NCI-H226 (cell line): ENCODE results near the gene TPPP3.

Experiments used
- DNase-seq: peaks from one replicate; pipeline ENCODE4 v3.0.0-alpha.2; 2015

Gene TPPP3

DNA sequence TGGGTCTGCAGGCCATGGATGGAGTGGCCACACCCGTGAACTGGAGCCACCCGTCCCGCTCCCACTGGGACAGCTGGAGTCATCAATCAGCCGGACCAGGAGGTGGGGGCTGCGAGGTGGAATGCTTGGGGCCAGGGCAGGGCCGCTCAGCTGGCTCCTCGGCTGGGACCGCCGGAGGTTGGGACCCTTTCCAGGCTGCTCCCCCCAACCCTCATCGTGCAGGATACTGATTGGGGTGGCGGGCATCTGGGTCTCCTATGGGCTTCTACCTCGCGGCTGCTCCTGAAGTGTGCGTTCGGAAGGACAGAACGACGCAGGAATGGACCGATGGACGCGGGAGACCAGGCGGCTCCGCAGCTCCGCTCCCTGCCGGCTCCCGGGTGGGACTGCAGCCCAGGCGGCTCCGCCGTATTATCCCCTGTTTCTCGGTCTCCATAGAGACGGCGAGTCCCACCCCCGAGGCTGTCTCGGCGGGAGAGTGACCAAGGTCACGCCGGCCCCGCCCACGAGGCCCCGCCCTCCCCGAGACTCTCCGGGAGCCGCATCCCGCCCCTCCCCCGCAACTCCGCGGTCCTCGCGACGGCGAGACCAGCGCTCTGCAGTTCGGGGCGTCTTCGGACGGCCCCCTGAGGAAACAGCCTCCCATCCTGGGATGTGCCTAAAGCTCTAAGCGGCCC lies at the start of gene TPPP3:
TPPP3 (minus strand) TSS at position 388 of the 677 bp plus-strand sequence. CDS start 2,387 bp downstream, outside the sequence.
- peak; percentile 65 for DNase-seq

DNA sequence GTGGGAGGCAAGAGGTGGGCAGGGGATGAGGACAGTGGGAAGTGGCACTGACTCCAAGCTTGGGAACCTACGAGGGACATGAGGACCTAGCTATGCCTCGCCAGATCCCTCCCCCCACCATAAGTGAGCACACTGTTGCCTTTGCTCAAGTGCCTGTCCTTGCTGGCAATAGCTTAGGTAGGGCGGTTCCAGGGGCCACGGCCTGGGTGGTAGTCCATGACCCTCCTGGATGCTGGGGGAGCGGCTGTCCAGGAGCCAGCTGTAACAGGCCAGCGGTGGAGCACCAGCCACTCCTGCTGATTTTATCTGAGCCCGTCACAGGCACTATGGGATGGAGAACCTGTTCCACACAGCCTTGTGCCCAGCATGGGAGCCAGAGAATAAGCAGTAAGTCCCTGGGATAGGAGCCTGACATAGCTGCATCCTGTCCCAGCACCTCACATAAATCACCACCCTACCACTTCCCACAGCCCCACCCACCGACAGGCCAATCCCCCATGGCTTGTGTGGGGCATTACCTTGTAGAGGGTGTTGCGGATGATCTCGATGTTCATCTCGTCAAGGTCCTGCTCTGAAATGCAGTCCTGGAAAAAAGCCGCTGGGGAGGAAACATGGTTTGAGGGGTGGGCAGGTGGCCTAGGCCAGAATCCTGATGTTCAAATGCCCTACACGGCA lies 49.4 kb upstream of the TPPP3 start:
- no peak for DNase-seq

DNA sequence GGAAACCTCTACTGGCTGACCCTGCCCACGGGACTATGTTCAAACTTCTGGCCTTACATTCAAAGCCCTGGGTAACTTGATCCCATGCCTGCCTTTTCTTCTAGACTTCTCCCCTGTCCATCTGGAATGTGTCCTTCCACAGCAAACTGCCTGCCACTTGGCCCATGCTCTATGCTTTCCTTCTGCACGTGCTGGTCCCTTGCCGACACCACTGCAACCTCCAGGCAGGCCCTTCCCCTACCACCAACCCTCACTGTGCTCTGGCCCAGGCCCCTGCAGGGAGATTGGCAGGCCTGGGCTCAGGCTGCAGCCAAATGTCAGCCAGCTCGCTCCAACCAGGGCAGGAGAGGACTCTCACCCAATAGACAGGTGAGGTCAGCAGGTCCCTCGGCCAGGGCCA lies 48.6 kb upstream of the TPPP3 start:
- DNase-seq: no peak

DNA sequence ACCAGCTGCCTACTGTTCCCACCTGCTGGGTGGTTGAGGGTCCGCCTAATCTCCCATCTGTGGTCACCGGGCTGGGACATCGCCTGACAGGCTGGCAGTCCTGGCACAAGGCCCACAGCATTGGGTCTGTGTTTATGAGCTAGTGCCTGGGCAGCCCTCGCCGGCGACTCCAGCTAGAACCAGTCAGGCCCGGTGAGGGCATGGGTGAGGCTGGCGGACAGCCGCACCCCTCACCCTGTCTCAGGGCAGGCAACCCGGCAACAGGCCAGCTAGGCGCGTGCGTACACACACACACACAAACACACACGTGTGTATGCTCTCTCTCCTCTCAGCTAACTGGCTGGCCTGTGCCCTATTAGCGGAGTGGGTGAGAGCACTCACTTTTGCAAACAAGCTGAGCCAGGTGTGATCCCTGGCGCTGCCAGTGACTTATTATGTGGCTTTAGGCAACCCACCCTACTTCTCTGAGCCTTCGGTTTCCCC lies 48.0 kb upstream of the TPPP3 start:
- no peak for DNase-seq

DNA sequence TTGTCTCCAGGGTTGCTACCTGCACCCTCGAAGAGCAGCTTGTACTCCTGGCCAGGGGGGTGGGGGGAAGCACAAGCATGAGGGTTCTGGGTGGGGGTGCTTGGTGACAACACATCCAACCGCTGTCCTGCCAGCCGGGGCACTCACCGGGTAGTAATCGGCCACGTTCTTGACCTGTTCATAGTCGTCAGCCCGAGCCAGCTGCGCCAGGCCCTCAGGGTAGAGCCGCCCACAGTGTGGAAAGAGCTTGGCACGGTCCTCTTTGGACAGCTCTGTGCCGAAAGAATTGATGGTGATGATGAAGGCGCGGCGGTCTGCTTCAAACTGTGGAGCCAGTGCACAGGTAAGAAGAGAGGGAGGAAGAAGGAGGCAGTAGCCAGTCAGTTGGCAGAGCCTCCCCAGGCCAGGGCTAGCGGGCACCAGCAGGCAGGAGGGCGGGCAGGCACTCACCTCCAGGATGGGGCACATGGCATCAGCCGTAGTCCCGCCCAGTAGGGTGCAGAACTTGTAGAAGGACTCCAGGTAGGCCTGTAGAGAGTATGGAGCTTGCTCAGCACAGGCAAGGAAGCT lies 45.6 kb upstream of the TPPP3 start:
- no peak for DNase-seq

DNA sequence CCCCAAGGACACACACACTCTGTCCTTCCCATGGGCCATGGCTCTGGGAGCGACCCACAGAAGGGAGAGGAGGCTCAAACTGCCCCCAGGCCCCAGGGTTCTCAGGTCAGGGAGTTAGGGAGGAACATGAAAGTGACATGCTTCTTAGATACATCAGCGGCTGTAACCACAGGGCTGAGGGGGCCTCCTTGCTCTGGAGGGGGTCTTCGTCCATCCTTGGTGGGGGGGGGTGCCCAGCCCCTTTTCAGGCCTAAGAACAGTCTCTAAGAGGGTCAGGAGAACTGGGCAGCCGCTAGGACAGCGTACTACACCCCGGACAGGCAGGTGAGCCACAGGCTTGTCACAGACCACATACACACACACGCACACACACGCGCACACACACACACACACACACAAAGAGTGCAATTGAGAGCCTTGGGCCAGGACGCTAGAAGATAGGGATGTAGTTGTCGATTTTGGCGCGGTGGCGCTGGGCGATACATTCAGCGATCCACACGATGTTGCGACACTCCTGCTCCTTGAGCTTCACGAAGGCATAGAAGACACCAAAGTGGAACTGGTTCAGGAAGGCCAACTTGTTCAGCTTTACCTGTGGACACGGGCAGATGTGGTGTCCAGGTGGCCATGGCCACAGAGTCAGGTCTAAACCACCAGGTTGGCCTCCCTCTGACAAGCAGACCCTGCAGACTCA lies 44.9 kb upstream of the TPPP3 start:
- DNase-seq: no peak

DNA sequence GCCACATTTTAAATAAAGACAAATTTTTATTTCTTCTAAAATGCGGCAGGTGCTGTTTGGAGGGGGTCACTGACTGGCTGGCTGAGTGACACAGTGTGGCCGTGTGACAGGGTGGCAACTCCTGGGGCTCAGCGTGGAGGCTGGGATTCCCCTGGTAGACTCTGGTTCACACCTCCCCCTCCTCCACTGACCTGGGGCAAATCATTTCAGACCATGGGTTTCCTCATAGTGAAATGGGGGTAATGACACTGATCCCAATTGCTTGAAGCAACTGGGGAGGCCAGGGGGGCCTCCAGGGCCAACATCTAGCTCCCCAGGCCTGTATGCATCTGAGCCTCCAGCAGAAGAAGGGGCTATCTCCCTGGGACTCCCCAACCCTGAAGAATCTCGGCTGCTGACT lies 44.2 kb upstream of the TPPP3 start:
- DNase-seq: no peak

DNA sequence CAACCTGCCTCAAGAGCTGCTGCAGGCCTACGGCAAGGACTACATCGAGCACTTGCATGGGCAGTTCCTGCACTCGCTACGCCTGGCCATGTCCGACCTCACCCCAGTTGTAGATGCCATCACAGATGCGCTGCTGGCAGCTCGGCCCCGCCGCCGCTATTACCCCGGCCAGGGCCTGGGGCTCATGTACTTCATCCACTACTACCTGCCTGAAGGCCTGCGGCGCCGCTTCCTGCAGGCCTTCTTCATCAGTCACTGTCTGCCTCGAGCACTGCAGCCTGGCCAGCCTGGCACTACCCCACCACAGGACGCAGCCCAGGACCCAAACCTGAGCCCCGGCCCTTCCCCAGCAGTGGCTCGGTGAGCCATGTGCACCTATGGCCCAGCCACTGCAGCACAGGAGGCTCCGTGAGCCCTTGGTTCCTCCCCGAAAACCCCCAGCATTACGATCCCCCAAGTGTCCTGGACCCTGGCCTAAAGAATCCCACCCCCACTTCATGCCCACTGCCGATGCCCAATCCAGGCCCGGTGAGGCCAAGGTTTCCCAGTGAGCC lies 43.4 kb upstream of the TPPP3 start:
- DNase-seq: no peak

DNA sequence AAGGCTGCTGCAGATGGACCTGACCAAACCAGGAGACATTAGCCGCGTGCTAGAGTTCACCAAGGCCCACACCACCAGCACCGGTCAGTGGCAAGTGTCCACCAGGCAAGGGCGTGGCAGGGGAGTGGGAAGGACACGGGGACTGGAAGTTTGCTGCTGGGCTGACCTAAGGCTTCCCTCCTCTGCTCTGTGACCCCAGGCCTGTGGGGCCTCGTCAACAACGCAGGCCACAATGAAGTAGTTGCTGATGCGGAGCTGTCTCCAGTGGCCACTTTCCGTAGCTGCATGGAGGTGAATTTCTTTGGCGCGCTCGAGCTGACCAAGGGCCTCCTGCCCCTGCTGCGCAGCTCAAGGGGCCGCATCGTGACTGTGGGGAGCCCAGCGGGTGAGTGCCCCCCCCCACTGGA lies 42.5 kb upstream of the TPPP3 start:
- DNase-seq: no peak

DNA sequence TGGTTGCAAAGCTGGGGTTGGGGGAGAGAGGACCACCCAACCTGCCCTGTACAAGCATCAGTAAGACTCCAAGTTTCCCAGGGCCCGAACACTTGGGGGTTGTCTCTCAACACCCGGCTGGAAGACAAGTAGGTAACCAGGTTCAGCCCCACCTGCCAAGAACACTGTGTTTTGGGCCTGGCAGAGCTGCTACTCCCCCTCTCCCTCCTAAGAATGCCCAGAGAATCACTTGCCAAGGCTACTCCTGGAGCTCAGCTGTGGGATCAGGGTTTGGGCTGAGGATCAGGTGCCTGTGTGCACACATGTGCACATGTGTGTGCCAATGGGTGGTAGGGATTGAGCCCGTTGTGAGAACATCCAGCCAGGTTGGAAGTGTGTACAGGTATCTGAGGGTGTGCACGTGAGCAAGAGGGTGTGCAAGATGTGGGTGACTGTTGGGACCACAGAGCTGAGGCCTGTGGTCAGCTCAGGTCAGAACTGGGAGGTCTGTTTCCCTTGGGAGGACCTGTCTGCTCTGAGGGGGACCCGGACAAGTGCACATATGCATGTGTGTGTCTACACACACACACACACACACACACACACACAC lies 39.9 kb upstream of the TPPP3 start:
- no peak for DNase-seq

DNA sequence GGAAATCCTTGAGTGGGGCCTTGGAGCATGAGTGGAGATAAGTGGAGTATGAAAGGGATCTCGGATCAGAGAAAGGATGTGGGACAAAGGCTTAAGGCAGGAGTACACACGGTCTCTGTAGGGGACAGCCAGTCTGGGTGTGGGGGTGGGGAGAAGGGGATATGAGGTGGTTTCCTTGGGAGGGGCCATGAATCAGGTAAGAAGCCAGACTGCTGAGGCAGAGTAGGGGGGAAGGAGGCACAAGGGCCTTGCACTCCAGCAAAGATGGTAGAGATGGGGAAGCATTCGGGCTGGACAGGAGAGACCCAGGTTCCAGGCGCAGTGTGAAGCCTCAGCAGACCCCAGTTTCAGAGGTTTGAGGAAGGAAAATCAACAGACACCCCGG lies 39.2 kb upstream of the TPPP3 start:
- DNase-seq: no peak

DNA sequence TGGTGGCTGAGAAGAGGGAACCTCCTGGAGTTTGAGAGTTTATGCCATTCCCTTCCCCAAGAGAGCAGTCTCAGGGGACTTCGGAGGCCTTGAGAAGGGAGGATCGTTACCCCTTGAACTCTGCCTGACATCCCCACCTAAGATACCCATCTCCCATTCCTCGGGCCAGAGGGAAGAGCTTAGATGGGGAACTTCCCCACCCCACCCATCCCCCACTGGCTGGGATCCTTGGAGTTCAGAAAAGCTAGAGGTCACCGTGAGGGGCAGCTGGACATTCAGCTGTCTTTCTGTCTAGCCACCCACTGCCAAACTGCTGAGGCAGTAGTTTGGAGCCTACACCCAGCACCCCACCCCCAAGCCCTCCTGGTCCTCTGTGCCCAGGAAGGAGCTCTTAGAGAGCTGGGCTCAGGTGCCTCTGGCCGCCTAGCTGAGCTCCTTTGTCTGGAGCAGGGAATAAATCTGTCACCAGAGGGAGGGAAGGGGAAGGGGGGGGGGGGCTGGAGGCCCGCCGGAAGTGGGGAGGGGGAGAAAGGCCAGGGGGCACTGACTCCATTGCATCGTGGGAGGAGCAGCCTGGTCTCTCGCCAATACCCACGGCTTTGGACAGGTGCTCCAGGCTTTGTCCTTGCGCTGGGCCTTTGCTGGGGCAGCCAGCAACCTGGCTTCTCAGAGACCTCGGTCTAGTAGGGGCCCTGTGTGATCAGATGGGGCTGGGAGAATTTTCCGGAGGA lies 38.6 kb upstream of the TPPP3 start:
- DNase-seq: no peak

DNA sequence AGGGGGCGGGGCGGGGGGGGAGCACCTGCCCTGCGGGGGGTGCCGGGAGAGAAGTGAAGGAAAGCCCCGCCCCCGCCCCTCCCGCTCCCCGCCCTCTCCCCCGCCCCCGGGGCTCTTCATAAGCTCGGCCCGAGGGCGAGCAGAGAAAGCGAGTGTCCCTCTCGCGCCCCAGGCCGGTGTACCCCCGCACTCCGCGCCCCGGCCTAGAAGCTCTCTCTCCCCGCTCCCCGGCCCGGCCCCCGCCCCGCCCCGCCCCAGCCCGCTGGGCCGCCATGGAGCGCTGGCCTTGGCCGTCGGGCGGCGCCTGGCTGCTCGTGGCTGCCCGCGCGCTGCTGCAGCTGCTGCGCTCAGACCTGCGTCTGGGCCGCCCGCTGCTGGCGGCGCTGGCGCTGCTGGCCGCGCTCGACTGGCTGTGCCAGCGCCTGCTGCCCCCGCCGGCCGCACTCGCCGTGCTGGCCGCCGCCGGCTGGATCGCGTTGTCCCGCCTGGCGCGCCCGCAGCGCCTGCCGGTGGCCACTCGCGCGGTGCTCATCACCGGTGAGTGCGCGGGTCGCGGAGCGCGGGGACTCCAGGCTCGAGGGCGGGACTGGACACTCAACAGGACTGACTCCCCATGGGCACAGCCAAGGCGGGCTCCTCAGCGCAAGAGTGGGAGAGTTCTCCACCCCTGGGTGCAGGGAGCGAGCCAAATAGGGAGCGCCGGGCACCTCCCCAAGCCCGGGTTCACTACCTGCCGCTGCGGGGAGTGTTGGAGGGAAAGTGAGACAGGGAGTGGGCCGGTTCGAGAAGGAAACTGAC lies 37.9 kb upstream of the TPPP3 start, which contains the start of gene HSD11B2:
HSD11B2 (plus strand) TSS at position 145 of the 798 bp plus-strand sequence; CDS start at position 273, 128 bp downstream.
- DNase-seq: peak; percentile 61

DNA sequence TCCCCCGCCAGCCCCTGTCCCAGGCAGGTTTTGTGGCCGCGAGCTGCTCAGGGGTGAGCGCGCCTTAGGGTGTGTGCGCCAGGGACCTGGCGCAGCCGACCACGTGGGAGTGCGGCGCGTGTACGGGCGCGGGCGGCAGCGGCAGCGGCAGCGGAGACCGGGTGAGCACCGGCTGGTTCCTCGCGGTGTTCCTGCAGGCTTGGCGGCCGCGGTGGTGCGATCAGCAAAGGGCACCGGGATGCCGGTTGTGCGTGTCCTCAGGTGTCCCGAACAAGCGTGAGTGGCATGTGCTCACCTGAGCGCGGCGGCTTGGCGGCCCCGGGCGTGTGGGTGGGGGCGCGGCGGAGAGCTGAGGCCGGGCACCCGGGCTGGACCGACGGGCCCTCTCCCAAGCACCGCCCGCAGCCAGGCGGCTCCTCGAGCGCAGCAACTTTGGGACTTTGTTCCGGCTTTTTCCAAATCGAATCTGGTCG lies 37.2 kb upstream of the TPPP3 start:
- DNase-seq: no peak

DNA sequence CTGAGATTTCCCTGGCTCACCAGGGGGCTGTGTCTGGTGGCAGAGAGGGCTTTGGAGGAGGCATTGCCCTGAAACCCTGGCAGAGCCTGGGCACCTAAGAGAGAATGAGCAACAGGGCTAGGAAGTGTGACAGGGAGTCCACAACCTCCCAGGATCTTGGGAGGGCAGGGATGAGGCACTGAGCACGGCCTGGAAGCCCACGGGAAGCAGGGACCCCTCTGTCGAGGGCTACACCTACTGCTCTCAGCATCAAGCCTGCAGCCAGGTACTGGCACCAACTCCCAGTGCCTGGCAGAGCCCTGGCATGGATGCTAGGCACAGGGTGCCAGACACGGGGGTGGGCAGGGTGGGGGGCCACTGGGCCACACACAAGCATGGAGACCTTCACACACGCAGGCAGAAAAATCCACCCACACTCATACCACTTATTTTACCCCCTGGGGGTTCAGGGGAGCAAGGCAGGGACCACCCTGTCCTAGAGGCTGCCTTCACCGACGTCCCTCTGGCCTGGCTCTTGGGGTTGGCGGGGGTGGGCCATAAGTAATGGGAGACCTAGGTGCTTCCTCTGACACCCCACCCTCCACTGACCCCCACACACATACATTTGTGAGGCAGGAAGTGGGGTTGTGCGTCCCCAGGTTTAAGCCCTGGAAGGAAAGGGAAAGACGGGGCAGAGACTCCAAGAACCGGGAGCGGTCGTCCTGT lies 36.7 kb upstream of the TPPP3 start:
- DNase-seq: no peak

DNA sequence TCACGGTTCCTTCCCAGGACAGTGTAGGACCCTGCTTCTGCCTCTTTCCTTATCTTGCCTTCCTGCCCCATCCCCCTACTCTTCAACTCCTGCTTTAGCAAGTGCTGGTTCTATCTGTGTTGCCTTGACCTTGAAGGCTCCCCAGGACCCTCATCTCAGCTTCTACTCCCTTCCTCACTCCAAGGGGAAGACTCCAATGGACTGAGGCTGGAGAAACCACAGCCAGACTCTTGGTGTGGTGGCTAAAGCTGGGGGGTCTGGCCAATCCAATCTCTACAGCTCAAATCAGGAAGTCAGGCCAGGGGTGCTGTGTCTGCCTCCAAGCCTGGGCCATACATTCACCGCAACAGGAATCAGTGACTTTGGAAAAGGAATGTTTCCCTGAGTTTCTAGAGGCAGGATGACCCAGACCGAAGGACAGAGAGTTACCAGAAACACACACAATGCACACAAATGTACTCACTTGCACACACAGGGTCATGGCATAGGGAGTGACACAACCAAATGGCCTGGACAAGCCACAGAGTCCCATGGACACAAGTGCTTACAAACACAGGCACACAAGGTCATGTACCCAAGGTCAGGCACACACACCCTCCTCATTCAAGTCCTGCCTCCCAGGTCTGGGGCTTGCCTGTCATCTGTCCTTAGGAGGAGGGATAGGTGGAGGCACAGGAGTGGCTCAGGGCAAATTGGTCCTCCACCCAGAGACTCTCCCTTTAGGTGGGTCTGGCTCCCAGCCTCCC lies 35.9 kb upstream of the TPPP3 start:
- no peak for DNase-seq

DNA sequence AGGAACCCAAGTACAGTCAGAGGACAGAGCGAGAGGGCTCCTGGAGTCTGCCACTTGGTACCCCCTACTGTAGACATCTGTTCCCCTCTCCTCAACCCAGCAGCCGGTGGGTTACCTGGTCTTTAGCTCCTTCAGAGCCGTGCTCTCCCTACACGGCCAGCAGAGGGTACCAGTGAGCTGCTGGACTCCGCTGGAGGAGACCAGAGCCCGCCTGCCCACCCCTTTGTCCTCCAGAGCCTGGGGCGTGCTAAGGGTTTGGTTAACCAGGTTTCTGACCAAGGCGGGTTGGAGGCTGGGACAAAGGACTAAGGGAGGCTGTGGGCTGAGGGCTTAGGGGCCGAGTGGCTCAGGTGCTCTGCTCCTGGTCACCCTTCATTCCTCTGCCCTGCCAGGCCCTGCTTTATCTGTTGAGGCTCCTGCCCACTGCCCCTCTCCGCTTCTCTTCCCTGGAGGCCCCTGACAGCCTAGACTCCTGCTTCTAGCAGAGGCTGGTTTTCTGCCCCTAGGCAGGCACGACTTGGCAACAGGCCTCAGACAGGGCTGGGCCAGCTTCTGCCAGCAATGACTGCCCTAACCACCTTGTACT lies 34.9 kb upstream of the TPPP3 start:
- peak; percentile 20 for DNase-seq

DNA sequence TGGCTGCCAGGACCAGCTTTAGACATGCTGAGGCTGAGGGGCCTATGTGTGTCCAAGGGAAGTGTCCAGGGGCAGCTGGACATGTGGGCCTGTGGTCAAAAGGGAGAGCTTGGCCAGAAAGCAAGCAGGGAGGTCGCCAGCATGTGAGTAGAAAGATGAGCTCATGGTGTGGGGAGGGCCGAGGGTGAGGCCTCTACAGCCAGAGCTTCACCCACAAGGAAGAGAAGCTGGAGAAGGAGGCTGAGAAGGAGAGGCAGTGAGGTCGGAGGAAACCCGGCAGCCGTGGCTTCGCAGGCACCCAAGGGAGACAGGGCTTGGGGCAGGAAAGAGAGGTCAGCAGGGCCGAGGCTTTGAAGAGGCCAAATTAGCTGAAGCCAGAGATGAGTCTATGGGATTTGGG lies 33.7 kb upstream of the TPPP3 start:
- DNase-seq: no peak

DNA sequence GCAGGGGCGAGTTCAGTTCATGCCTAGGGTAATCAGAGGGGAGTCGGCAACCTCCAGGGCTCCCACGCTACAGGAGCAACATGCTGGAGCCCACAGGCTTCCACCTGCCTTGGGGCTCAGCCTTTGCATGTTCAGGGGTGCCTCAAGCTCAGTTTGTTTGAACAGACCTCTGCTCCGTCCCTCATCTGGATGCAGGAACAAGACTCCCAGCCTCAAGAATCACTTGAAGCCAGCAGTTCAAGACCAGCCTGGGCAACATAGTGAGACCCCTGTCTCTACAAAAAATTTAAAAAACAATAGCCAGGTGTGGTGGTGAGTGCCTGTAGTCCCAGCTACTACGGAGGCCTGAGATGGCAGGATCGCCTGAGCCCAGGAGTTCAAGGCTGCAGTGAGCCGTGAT lies 32.7 kb upstream of the TPPP3 start:
- DNase-seq: no peak
